Measurements from ENCODE around the gene ARPC2. TPM values are rescaled to one million over a fixed set of nuclear protein-coding genes. Genes with fewer than 3 reads are reported as not detected.

ARPC2 gene
- total RNA-seq, 1 donor from 2014 or later = 424 TPM

- peaks cover 26% of the 10 kb centered on the region for H3K36me3 Mint-ChIP-seq (ENCODE audit: low read depth)
- H3K27ac Mint-ChIP-seq (ENCODE audit: unreplicated experiment) = peak overlapping the region; percentile 2
- H3K4me1 Mint-ChIP-seq (ENCODE audit: low read depth) = peaks cover 31% of the 10 kb centered on the region
- peak; percentile 77 for TF ChIP-seq CTCF (IDR thresholded peaks at IDR 0.05)
- H3K9me3 Mint-ChIP-seq (ENCODE audit: low read depth) = no peaks in the 10 kb centered on the region
- no peak for DNase-seq (ENCODE audit: low spot score)
- H3K4me3 Mint-ChIP-seq (ENCODE audit: unreplicated experiment) = no peak overlapping the region
- no peaks in the 10 kb centered on the region for H3K27me3 Mint-ChIP-seq (ENCODE audit: low read depth)
Measured at GRCh38 chr2:218257390-218257981, 40.5 kb downstream of the ARPC2 start.

- no peak for TF ChIP-seq CTCF (IDR thresholded peaks at IDR 0.05)
- H3K27me3 Mint-ChIP-seq (ENCODE audit: low read depth) = no peaks in the 10 kb centered on the region
- no peaks in the 10 kb centered on the region for H3K9me3 Mint-ChIP-seq (ENCODE audit: low read depth)
- peaks cover 14% of the 10 kb centered on the region for H3K36me3 Mint-ChIP-seq (ENCODE audit: low read depth)
- H3K4me3 Mint-ChIP-seq (ENCODE audit: unreplicated experiment) = no peak overlapping the region
- peaks cover 31% of the 10 kb centered on the region for H3K4me1 Mint-ChIP-seq (ENCODE audit: low read depth)
- DNase-seq (ENCODE audit: low spot score) = peak; percentile 53
- peak overlapping the region; percentile 94 for H3K27ac Mint-ChIP-seq (ENCODE audit: unreplicated experiment)
Measured at GRCh38 chr2:218259099-218259961, 42.3 kb downstream of the ARPC2 start.

GRCh38 chr2:218260166-218260565 lies 43.2 kb downstream of the ARPC2 start:
- no peak for TF ChIP-seq CTCF (IDR thresholded peaks at IDR 0.05)
- Mint-ChIP-seq H3K36me3 (ENCODE audit: low read depth) (peaks cover 11% of the 10 kb centered on the region), H3K4me3 (ENCODE audit: unreplicated experiment) (no peak overlapping the region), H3K9me3 (ENCODE audit: low read depth) (no peaks in the 10 kb centered on the region), H3K27me3 (ENCODE audit: low read depth) (no peaks in the 10 kb centered on the region), H3K4me1 (ENCODE audit: low read depth) (peaks cover 31% of the 10 kb centered on the region), H3K27ac (ENCODE audit: unreplicated experiment) (peak overlapping the region; percentile 27)
- DNase-seq (ENCODE audit: low spot score) = no peak

- H3K27me3 Mint-ChIP-seq (ENCODE audit: low read depth) = no peaks in the 10 kb centered on the region
- peaks cover 8% of the 10 kb centered on the region for H3K36me3 Mint-ChIP-seq (ENCODE audit: low read depth)
- TF ChIP-seq CTCF (IDR thresholded peaks at IDR 0.05) = peak; percentile 37
- H3K4me1 Mint-ChIP-seq (ENCODE audit: low read depth) = peaks cover 31% of the 10 kb centered on the region
- DNase-seq (ENCODE audit: low spot score) = peak; percentile 86
- H3K27ac Mint-ChIP-seq (ENCODE audit: unreplicated experiment) = peak within 1 kb of the TSS; percentile 94
- H3K4me3 Mint-ChIP-seq (ENCODE audit: unreplicated experiment) = no peak within 1 kb of the TSS
- H3K9me3 Mint-ChIP-seq (ENCODE audit: low read depth) = no peaks in the 10 kb centered on the region
Measured at GRCh38 chr2:218260742-218261422, 43.9 kb downstream of the ARPC2 start, which contains the start of gene GPBAR1. TSS of gene GPBAR1 (plus strand) at chr2:218261015. CDS start at chr2:218262725, 1,710 bp downstream.
